NCI-H69 (cell line): ENCODE results near the gene STUM.

Experiments
- DNase-seq: peaks from one replicate; lab custom pipeline; 2025; lab: John Stamatoyannopoulos, UW

The STUM gene

GRCh38 chr1:226640321-226641136 is 92.0 kb downstream of the STUM start:
- no peak for DNase-seq

GRCh38 chr1:226641671-226642231 is 93.2 kb downstream of the STUM start:
- no peak for DNase-seq

- DNase-seq = no peak
Measured at GRCh38 chr1:226642421-226642820, 93.9 kb downstream of the STUM start.

GRCh38 chr1:226643177-226643576 is 94.6 kb downstream of the STUM start:
- DNase-seq = peak; percentile 31

GRCh38 chr1:226643611-226644540 is 95.3 kb downstream of the STUM start:
- DNase-seq = no peak

- DNase-seq = no peak
Measured at GRCh38 chr1:226644541-226645176, 96.1 kb downstream of the STUM start.

- no peak for DNase-seq
Measured at GRCh38 chr1:226645279-226645976, 96.9 kb downstream of the STUM start.

GRCh38 chr1:226646026-226646869 is 97.7 kb downstream of the STUM start:
- DNase-seq = no peak

- no peak for DNase-seq
Measured at GRCh38 chr1:226646870-226647449, 98.4 kb downstream of the STUM start.

GRCh38 chr1:226647719-226648118 is 99.2 kb downstream of the STUM start:
- DNase-seq = no peak

- DNase-seq = no peak
Measured at GRCh38 chr1:226648421-226648820, 99.9 kb downstream of the STUM start.

- no peak for DNase-seq
Measured at GRCh38 chr1:226649244-226649643, 100.7 kb downstream of the STUM start.

- peak; percentile 68 for DNase-seq
Measured at GRCh38 chr1:226649780-226650179, 101.2 kb downstream of the STUM start.

GRCh38 chr1:226650236-226650841 is 101.8 kb downstream of the STUM start:
- no peak for DNase-seq

GRCh38 chr1:226651041-226651731 is 102.6 kb downstream of the STUM start:
- no peak for DNase-seq

GRCh38 chr1:226651732-226652105 is 103.2 kb downstream of the STUM start:
- no peak for DNase-seq

GRCh38 chr1:226652613-226653012 is 104.0 kb downstream of the STUM start:
- DNase-seq = peak; percentile 21

GRCh38 chr1:226653311-226653921 is 104.9 kb downstream of the STUM start:
- peak; percentile 50 for DNase-seq
